GM18520 (cell line): Measurements from ENCODE around the gene UGT1A4.
"Not testable (repeated sequence)": the region's sequence is repeated elsewhere in the genome, so short reads cannot be mapped to it uniquely, and the experiment has no call there.

Experiments
- ATAC-seq: cut with Tn5 transposase; IDR thresholded peaks from one replicate; pipeline ENCODE4 v1.9.1; 2021; ENCODE audit not compliant: unreplicated experiment

The UGT1A4 gene

GRCh38 chr2:233699424-233700027 is 19.0 kb upstream of the UGT1A4 start:
- ATAC-seq, result no peak

GRCh38 chr2:233700028-233700635 is 18.4 kb upstream of the UGT1A4 start:
- no peak for ATAC-seq

- ATAC-seq, result not testable (repeated sequence)
Observed at GRCh38 chr2:233700842-233701241, 17.7 kb upstream of the UGT1A4 start.

- ATAC-seq, result no peak
Observed at GRCh38 chr2:233702238-233702637, 16.3 kb upstream of the UGT1A4 start.

- no peak for ATAC-seq
Observed at GRCh38 chr2:233705911-233706506, 12.5 kb upstream of the UGT1A4 start.

GRCh38 chr2:233706720-233707119 is 11.8 kb upstream of the UGT1A4 start:
- ATAC-seq, result no peak

GRCh38 chr2:233707940-233708644 is 10.4 kb upstream of the UGT1A4 start:
- ATAC-seq, result no peak

- ATAC-seq, result no peak
Observed at GRCh38 chr2:233708942-233709341, 9.6 kb upstream of the UGT1A4 start.

GRCh38 chr2:233711312-233712008 is 7.1 kb upstream of the UGT1A4 start:
- no peak for ATAC-seq

GRCh38 chr2:233712611-233713261 is 5.8 kb upstream of the UGT1A4 start, which contains the start of gene UGT1A5:
UGT1A5 (plus strand) TSS chr2:233712907; CDS start chr2:233712992, 85 bp downstream.
- ATAC-seq, result no peak

- no peak for ATAC-seq
Observed at GRCh38 chr2:233713262-233713615, 5.3 kb upstream of the UGT1A4 start.

- ATAC-seq, result no peak
Observed at GRCh38 chr2:233714121-233714520, 4.4 kb upstream of the UGT1A4 start.

GRCh38 chr2:233728723-233729301 is 10.3 kb downstream of the UGT1A4 start, which contains the start of gene UGT1A3:
UGT1A3 (plus strand) TSS chr2:233729042; CDS start chr2:233729127, 85 bp downstream.
- ATAC-seq, result no peak

GRCh38 chr2:233736868-233737653 is 18.5 kb downstream of the UGT1A4 start:
- ATAC-seq, result not testable (repeated sequence)

GRCh38 chr2:233740870-233741269 is 22.3 kb downstream of the UGT1A4 start:
- no peak for ATAC-seq

GRCh38 chr2:233743464-233744259 is 25.1 kb downstream of the UGT1A4 start:
- no peak for ATAC-seq

GRCh38 chr2:233745073-233745755 is 26.7 kb downstream of the UGT1A4 start:
- no peak for ATAC-seq

- ATAC-seq, result not testable (repeated sequence)
Observed at GRCh38 chr2:233745838-233746237, 27.3 kb downstream of the UGT1A4 start.
